Caco-2 (cell line): ENCODE results near the gene PCSK5. TPM values are rescaled to one million over a fixed set of nuclear protein-coding genes. Genes with fewer than 3 reads are reported as not detected.

Experiments used
- BruUV-seq: library from RNA; stranded (reverse); fragments of 400-500 nt; replicated peaks from 2 replicates; lab custom pipeline; 2021; lab: Mats Ljungman, UMichigan
- CTCF ChIA-PET: fragments of 300-600 bp; sonication (Branson Sonifier 250); formaldehyde crosslinking; loops from one replicate; lab custom pipeline; 2022; ENCODE audit warnings: antibody characterized with exemption; lab: Charles Lee
- POLR2A ChIA-PET: fragments of 300-600 bp; sonication (Branson Sonifier 250); formaldehyde crosslinking; loops from one replicate; lab custom pipeline; 2022; ENCODE audit warnings: antibody characterized with exemption; lab: Charles Lee
- DNase-seq, 2 experiments: peaks; one replicate each; pipeline versions ENCODE4 v3.0.0 to v3.0.0-alpha.2; 2020 to 2022
- H3K27me3 ChIP-seq: replicated peaks from 2 replicates; pipeline ENCODE4 v1.6.0; 2011; ENCODE audit warnings: low read length; ENCODE audit not compliant: control insufficient read depth, insufficient read depth
- H3K36me3 ChIP-seq: 2 replicates; pipeline ENCODE4 v1.5.1; 2011; ENCODE audit warnings: low read length; ENCODE audit not compliant: control insufficient read depth, insufficient read depth
- H3K4me1 ChIP-seq: fragments of 250-450 bp; sonication (Bioruptor Pico); 2 replicates; pipeline ENCODE4 v1.5.1; 2020; ENCODE audit warnings: mild to moderate bottlenecking
- H3K4me3 ChIP-seq: 2 replicates; pipeline ENCODE4 v1.5.1; 2011; ENCODE audit warnings: low read depth, mild to moderate bottlenecking, control low read depth, low read length
- H3K9me3 ChIP-seq: fragments of 250-450 bp; sonication (Bioruptor Pico); 2 replicates; pipeline ENCODE4 v1.5.1; 2020; ENCODE audit warnings: mild to moderate bottlenecking, moderate library complexity
- H3K27ac Mint-ChIP-seq: one replicate; pipeline ENCODE4 v1.8.0; 2022; ENCODE audit warnings: mixed read lengths; ENCODE audit not compliant: unreplicated experiment
- H3K27me3 Mint-ChIP-seq: one replicate; pipeline ENCODE4 v1.8.0; 2022; ENCODE audit warnings: mixed read lengths; ENCODE audit not compliant: insufficient read depth, unreplicated experiment
- H3K36me3 Mint-ChIP-seq: one replicate; pipeline ENCODE4 v1.8.0; 2022; ENCODE audit warnings: mild to moderate bottlenecking, mixed read lengths; ENCODE audit not compliant: insufficient read depth, unreplicated experiment
- H3K4me1 Mint-ChIP-seq: one replicate; pipeline ENCODE4 v1.8.0; 2022; ENCODE audit warnings: low read depth, mixed read lengths; ENCODE audit not compliant: unreplicated experiment
- H3K4me3 Mint-ChIP-seq: one replicate; pipeline ENCODE4 v1.8.0; 2022; ENCODE audit warnings: mild to moderate bottlenecking, moderate library complexity, mixed read lengths; ENCODE audit not compliant: unreplicated experiment
- H3K9me3 Mint-ChIP-seq: one replicate; pipeline ENCODE4 v1.8.0; 2022; ENCODE audit warnings: mixed read lengths; ENCODE audit not compliant: unreplicated experiment
- intact Hi-C: fragments of 100-400 bp; cut with micrococcal nuclease; formaldehyde crosslinking; loops from one replicate; pipeline ENCODE4 v1.10.0; 2022; ENCODE audit not compliant: unreplicated experiment
- total RNA-seq: library from RNA; stranded (reverse); gene quantifications from 2 replicates; pipeline ENCODE4 v1.2.3, GENCODE V29; 2022
- TF ChIP-seq, protein P1 (sequence below), 2 experiments: fragments of 200-600 bp in 1 of 2; IDR thresholded peaks; 1 replicate in 1 of 2; 2 replicates in 1 of 2; pipeline versions ENCODE4 v1.5.1 to v1.8.0; 2011 to 2022; ENCODE audit warnings: antibody characterized with exemption in 1 of 2, control low read depth in 1 of 2, inconsistent platforms in 1 of 2, low read depth in 1 of 2, low read length in 1 of 2, mild to moderate bottlenecking in 1 of 2, moderate library complexity in 1 of 2; ENCODE audit not compliant: insufficient read depth in 1 of 2, severe bottlenecking in 1 of 2, unreplicated experiment in 1 of 2

Gene PCSK5
- total RNA-seq, 1 experiment from 2014 or later, result 10.9 TPM

- no peaks in the 10 kb centered on the region for H3K36me3 Mint-ChIP-seq
- no peak overlapping the region for H3K4me3 ChIP-seq
- H3K9me3 Mint-ChIP-seq, result no peaks in the 10 kb centered on the region
- H3K9me3 ChIP-seq, result no peaks in the 10 kb centered on the region
- H3K27me3 ChIP-seq, result no peaks in the 10 kb centered on the region
- H3K36me3 ChIP-seq, result no peaks in the 10 kb centered on the region
- H3K4me1 ChIP-seq, result no peaks in the 10 kb centered on the region
- H3K27me3 Mint-ChIP-seq, result no peaks in the 10 kb centered on the region
- no peaks in the 10 kb centered on the region for H3K4me1 Mint-ChIP-seq
- DNase-seq, result no peak
- ChIA-PET POLR2A (no interaction called here), CTCF (no interaction called here)
- H3K27ac Mint-ChIP-seq, result no peak overlapping the region
- intact Hi-C loops, result loop anchor here (10.0 kb wide), 1 partner anchor 604 kb away; no protein-coding TSS in a partner anchor
- BruUV-seq, result no TSS peak
- TF ChIP-seq, protein P1, sequence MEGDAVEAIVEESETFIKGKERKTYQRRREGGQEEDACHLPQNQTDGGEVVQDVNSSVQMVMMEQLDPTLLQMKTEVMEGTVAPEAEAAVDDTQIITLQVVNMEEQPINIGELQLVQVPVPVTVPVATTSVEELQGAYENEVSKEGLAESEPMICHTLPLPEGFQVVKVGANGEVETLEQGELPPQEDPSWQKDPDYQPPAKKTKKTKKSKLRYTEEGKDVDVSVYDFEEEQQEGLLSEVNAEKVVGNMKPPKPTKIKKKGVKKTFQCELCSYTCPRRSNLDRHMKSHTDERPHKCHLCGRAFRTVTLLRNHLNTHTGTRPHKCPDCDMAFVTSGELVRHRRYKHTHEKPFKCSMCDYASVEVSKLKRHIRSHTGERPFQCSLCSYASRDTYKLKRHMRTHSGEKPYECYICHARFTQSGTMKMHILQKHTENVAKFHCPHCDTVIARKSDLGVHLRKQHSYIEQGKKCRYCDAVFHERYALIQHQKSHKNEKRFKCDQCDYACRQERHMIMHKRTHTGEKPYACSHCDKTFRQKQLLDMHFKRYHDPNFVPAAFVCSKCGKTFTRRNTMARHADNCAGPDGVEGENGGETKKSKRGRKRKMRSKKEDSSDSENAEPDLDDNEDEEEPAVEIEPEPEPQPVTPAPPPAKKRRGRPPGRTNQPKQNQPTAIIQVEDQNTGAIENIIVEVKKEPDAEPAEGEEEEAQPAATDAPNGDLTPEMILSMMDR (IDR thresholded peaks at IDR 0.05; ENCODE audit: insufficient read depth in 1 of 2, low read depth in 1 of 2, low read length in 1 of 2, severe bottlenecking in 1 of 2, unreplicated experiment in 1 of 2), result no peak
- H3K4me3 Mint-ChIP-seq, result no peak overlapping the region
These were observed 21.2 kb upstream of the PCSK5 start for GRCh38 chr9:75869236-75869635.

DNA sequence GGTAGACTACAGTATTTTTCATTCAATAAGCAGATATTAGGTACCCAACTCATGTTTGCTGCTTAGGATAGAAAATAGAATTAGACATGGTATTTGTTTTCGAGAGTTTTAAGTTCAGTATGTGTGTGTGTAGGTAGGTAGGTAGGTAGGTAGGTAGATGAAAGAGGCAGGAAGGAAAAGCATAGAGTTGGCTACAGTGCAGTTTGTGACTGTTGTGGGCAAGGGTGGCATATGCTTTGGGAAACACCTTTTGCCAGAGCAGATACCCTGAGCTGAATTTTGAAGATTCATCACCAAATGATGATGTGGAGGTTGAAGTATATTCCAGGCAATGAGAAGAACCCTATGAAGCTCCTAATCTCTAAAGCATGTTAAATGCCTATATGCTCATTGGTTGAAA lies 20.0 kb upstream of the PCSK5 start:
- Mint-ChIP-seq H3K9me3 (no peaks in the 10 kb centered on the region), H3K4me1 (no peaks in the 10 kb centered on the region), H3K4me3 (no peak overlapping the region), H3K27me3 (no peaks in the 10 kb centered on the region), H3K27ac (no peak overlapping the region), H3K36me3 (no peaks in the 10 kb centered on the region)
- ChIA-PET POLR2A (no interaction called here), CTCF (no interaction called here)
- H3K27me3 ChIP-seq, result no peaks in the 10 kb centered on the region
- H3K4me1 ChIP-seq, result no peaks in the 10 kb centered on the region
- TF ChIP-seq, protein P1 (IDR thresholded peaks at IDR 0.05; ENCODE audit: insufficient read depth in 1 of 2, low read depth in 1 of 2, low read length in 1 of 2, severe bottlenecking in 1 of 2, unreplicated experiment in 1 of 2), result no peak
- H3K36me3 ChIP-seq, result no peaks in the 10 kb centered on the region
- BruUV-seq, result no TSS peak
- intact Hi-C loops, result no loop called here
- no peak overlapping the region for H3K4me3 ChIP-seq
- no peak for DNase-seq
- H3K9me3 ChIP-seq, result no peaks in the 10 kb centered on the region

DNA sequence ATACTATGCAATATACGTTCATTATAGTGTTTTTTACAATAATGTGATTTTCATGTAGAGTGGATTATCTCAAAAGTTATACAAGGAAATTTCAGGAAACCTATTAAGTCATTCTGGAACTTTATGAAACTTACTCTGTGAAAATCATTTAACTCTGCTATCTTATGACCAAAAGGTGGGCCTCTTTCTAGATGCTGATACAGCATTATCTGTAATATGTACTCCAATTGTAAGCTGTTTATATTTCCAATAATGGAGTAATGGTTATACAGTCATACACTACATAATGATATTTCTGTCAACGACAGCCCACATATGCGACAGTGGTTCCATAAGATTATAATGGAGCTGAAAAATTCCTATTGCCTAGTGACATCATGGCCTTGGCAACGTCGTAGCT lies 18.8 kb upstream of the PCSK5 start:
- Mint-ChIP-seq H3K4me3 (no peak overlapping the region), H3K36me3 (no peaks in the 10 kb centered on the region), H3K4me1 (no peaks in the 10 kb centered on the region), H3K27ac (no peak overlapping the region), H3K27me3 (no peaks in the 10 kb centered on the region), H3K9me3 (no peaks in the 10 kb centered on the region)
- Histone ChIP-seq H3K4me3 (no peak overlapping the region), H3K36me3 (no peaks in the 10 kb centered on the region), H3K4me1 (no peaks in the 10 kb centered on the region), H3K9me3 (no peaks in the 10 kb centered on the region), H3K27me3 (no peaks in the 10 kb centered on the region)
- TF ChIP-seq, protein P1 (IDR thresholded peaks at IDR 0.05; ENCODE audit: insufficient read depth in 1 of 2, low read depth in 1 of 2, low read length in 1 of 2, severe bottlenecking in 1 of 2, unreplicated experiment in 1 of 2), result no peak
- DNase-seq, result no peak
- CTCF ChIA-PET, result no interaction called here
- POLR2A ChIA-PET, result no interaction called here
- BruUV-seq, result no TSS peak
- intact Hi-C loops, result no loop called here
